ENCODE data around the gene CCNJ. TPM values are rescaled to one million over a fixed set of nuclear protein-coding genes. Genes with fewer than 3 reads are reported as not detected.

Gene CCNJ
- total and polyA plus RNA-seq, 2 experiments from 2014 or later: 14.1 to 29.6 TPM

DNA sequence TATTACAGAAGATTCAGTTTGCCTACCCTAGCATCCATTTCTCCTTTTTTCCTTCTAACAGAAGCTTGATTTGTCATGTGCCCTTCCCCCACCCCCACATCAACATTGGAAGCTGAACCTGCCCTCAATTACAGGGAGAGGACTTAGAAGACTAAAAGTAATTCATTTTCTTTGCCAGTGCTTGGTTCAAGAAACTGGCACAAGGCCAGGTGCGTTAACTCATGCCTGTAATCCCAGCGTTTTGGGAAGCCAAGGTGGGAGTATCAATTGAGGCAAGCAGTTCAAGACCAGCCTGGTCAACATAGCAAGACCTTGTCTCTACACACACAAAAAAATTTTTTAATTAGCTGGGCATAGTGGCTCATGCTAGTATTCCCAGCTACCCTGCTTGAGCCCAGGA lies 32.6 kb downstream of the CCNJ start (continued):
- TF ChIP-seq, protein P1, sequence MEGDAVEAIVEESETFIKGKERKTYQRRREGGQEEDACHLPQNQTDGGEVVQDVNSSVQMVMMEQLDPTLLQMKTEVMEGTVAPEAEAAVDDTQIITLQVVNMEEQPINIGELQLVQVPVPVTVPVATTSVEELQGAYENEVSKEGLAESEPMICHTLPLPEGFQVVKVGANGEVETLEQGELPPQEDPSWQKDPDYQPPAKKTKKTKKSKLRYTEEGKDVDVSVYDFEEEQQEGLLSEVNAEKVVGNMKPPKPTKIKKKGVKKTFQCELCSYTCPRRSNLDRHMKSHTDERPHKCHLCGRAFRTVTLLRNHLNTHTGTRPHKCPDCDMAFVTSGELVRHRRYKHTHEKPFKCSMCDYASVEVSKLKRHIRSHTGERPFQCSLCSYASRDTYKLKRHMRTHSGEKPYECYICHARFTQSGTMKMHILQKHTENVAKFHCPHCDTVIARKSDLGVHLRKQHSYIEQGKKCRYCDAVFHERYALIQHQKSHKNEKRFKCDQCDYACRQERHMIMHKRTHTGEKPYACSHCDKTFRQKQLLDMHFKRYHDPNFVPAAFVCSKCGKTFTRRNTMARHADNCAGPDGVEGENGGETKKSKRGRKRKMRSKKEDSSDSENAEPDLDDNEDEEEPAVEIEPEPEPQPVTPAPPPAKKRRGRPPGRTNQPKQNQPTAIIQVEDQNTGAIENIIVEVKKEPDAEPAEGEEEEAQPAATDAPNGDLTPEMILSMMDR (conservative IDR thresholded peaks at IDR 0.05; ENCODE audit: low read depth in 2 of 2): no peak
- TF ChIP-seq REST (IDR thresholded peaks at IDR 0.05; ENCODE audit: unreplicated experiment): no peak

DNA sequence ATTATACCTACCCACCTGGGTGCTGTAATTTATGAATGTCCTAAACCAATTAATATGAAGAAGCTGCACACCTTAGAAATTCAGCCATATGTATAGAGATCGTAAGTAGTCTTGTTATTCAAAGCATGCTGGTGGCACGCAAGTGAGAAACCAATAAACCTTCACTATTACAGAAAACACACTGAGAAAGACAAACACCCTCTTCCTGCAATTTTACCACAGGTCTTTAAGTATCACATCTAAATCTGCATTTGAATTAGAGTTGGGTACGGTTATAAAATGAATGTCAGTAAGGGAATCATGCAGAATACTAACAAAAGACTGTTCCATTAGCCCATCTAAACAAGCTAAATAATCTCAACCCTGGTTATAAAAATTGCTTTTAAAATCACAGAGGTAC lies 33.8 kb downstream of the CCNJ start:
- Histone ChIP-seq H3K4me2 (peak overlapping the region; percentile 23; the same call in 1 of the 2 replicates), H3K9me2 (ENCODE audit: insufficient read depth) (no peaks in the 10 kb centered on the region), H3K36me3 (ENCODE audit: insufficient read depth) (no peaks in the 10 kb centered on the region), H3K4me3 (no peak overlapping the region), H2AFZ (no peak overlapping the region), H3K27me3 (ENCODE audit: insufficient read depth) (no peaks in the 10 kb centered on the region), H3K79me2 (replicated peaks; ENCODE audit: insufficient read depth) (no peaks in the 10 kb centered on the region), H3K4me1 (ENCODE audit: insufficient read depth) (peaks cover 25% of the 10 kb centered on the region), H3F3A (replicated peaks; ENCODE audit: low read depth) (no peaks in the 10 kb centered on the region), H4K20me1 (replicated peaks; ENCODE audit: insufficient read depth) (no peaks in the 10 kb centered on the region), H3K27ac (ENCODE audit: low read depth) (no peak overlapping the region)
- Mint-ChIP-seq H3K9me3 (no peaks in the 10 kb centered on the region), H3K4me3 (no peak overlapping the region), H3K4me1 (peaks cover 27% of the 10 kb centered on the region), H3K27me3 (ENCODE audit: insufficient read depth, low read depth, poor library complexity) (no peaks in the 10 kb centered on the region), H3K36me3 (ENCODE audit: low read depth) (no peaks in the 10 kb centered on the region), H3K27ac (no peak overlapping the region)
- ATAC-seq (no peak), DNase-seq (ENCODE audit: low spot score) (no peak)
- TF ChIP-seq, protein P2, sequence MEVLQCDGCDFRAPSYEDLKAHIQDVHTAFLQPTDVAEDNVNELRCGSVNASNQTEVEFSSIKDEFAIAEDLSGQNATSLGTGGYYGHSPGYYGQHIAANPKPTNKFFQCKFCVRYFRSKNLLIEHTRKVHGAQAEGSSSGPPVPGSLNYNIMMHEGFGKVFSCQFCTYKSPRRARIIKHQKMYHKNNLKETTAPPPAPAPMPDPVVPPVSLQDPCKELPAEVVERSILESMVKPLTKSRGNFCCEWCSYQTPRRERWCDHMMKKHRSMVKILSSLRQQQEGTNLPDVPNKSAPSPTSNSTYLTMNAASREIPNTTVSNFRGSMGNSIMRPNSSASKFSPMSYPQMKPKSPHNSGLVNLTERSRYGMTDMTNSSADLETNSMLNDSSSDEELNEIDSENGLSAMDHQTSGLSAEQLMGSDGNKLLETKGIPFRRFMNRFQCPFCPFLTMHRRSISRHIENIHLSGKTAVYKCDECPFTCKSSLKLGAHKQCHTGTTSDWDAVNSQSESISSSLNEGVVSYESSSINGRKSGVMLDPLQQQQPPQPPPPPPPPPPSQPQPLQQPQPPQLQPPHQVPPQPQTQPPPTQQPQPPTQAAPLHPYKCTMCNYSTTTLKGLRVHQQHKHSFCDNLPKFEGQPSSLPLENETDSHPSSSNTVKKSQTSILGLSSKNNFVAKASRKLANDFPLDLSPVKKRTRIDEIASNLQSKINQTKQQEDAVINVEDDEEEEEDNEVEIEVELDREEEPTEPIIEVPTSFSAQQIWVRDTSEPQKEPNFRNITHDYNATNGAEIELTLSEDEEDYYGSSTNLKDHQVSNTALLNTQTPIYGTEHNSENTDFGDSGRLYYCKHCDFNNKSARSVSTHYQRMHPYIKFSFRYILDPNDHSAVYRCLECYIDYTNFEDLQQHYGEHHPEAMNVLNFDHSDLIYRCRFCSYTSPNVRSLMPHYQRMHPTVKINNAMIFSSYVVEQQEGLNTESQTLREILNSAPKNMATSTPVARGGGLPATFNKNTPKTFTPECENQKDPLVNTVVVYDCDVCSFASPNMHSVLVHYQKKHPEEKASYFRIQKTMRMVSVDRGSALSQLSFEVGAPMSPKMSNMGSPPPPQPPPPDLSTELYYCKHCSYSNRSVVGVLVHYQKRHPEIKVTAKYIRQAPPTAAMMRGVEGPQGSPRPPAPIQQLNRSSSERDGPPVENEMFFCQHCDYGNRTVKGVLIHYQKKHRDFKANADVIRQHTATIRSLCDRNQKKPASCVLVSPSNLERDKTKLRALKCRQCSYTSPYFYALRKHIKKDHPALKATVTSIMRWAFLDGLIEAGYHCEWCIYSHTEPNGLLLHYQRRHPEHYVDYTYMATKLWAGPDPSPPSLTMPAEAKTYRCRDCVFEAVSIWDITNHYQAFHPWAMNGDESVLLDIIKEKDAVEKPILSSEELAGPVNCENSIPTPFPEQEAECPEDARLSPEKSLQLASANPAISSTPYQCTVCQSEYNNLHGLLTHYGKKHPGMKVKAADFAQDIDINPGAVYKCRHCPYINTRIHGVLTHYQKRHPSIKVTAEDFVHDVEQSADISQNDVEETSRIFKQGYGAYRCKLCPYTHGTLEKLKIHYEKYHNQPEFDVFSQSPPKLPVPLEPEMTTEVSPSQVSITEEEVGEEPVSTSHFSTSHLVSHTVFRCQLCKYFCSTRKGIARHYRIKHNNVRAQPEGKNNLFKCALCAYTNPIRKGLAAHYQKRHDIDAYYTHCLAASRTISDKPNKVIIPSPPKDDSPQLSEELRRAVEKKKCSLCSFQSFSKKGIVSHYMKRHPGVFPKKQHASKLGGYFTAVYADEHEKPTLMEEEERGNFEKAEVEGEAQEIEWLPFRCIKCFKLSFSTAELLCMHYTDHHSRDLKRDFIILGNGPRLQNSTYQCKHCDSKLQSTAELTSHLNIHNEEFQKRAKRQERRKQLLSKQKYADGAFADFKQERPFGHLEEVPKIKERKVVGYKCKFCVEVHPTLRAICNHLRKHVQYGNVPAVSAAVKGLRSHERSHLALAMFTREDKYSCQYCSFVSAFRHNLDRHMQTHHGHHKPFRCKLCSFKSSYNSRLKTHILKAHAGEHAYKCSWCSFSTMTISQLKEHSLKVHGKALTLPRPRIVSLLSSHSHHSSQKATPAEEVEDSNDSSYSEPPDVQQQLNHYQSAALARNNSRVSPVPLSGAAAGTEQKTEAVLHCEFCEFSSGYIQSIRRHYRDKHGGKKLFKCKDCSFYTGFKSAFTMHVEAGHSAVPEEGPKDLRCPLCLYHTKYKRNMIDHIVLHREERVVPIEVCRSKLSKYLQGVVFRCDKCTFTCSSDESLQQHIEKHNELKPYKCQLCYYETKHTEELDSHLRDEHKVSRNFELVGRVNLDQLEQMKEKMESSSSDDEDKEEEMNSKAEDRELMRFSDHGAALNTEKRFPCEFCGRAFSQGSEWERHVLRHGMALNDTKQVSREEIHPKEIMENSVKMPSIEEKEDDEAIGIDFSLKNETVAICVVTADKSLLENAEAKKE (CRISPR knock-in tag; IDR thresholded peaks at IDR 0.05): no peak
- no peak for TF ChIP-seq EZH2phosphoT487 (IDR thresholded peaks at IDR 0.05; ENCODE audit: unreplicated experiment)
- TF ChIP-seq NANOG (IDR thresholded peaks at IDR 0.05; ENCODE audit: borderline replicate concordance): no peak
- TF ChIP-seq, protein P1 (conservative IDR thresholded peaks at IDR 0.05; ENCODE audit: low read depth in 2 of 2): no peak
- TF ChIP-seq JUNB (IDR thresholded peaks at IDR 0.05; ENCODE audit: unreplicated experiment): no peak
- TF ChIP-seq REST (IDR thresholded peaks at IDR 0.05; ENCODE audit: unreplicated experiment): no peak

Data from GM23338 (cell line).